ENCODE data around the gene B3GNT8. TPM values are rescaled to one million over a fixed set of nuclear protein-coding genes. Genes with fewer than 3 reads are reported as not detected.
A peak's percentile ranks its signal among the peaks of the same experiment; 100 is the strongest.

Gene B3GNT8
- total RNA-seq, 1 donor from 2014 or later, result 3.0 TPM

GRCh38 chr19:41421973-41422372 lies 5.2 kb downstream of the B3GNT8 start:
- H3K4me3 Mint-ChIP-seq (ENCODE audit: unreplicated experiment), result no peak overlapping the region
- Histone ChIP-seq H3K4me3 (ENCODE audit: insufficient read depth, low read depth, low read length) (no peak overlapping the region), H3K4me1 (ENCODE audit: insufficient read depth, low read length) (peaks cover 2% of the 10 kb centered on the region), H3K36me3 (ENCODE audit: insufficient read depth, low read length) (peaks cover 4% of the 10 kb centered on the region), H3K4me2 (ENCODE audit: low read length) (no peak overlapping the region), H3K27me3 (ENCODE audit: insufficient read depth, low read length) (no peaks in the 10 kb centered on the region), H3K9me3 (ENCODE audit: insufficient read depth, low read depth, low read length) (no peaks in the 10 kb centered on the region), H4K20me1 (ENCODE audit: insufficient read depth, low read length) (no peaks in the 10 kb centered on the region), H3K9ac (ENCODE audit: low read length) (no peak overlapping the region), H2AFZ (ENCODE audit: low read depth, low read length) (no peak overlapping the region), H3K27ac (ENCODE audit: low read depth, low read length) (no peak overlapping the region), H3K79me2 (ENCODE audit: insufficient read depth, low read length) (no peaks in the 10 kb centered on the region)
- no peaks in the 10 kb centered on the region for H3K9me3 Mint-ChIP-seq (ENCODE audit: unreplicated experiment)
- no peak for DNase-seq (ENCODE audit: low read depth)
- H3K27ac Mint-ChIP-seq (ENCODE audit: unreplicated experiment), result no peak overlapping the region
- no peaks in the 10 kb centered on the region for H3K27me3 Mint-ChIP-seq (ENCODE audit: low read depth, unreplicated experiment)
- no peak for FAIRE-seq
- peaks cover 24% of the 10 kb centered on the region for H3K36me3 Mint-ChIP-seq (ENCODE audit: low read depth, unreplicated experiment)
- TF ChIP-seq EZH2 (IDR thresholded peaks at IDR 0.05; ENCODE audit: insufficient read depth, low read length), result no peak
- TF ChIP-seq, protein P1, sequence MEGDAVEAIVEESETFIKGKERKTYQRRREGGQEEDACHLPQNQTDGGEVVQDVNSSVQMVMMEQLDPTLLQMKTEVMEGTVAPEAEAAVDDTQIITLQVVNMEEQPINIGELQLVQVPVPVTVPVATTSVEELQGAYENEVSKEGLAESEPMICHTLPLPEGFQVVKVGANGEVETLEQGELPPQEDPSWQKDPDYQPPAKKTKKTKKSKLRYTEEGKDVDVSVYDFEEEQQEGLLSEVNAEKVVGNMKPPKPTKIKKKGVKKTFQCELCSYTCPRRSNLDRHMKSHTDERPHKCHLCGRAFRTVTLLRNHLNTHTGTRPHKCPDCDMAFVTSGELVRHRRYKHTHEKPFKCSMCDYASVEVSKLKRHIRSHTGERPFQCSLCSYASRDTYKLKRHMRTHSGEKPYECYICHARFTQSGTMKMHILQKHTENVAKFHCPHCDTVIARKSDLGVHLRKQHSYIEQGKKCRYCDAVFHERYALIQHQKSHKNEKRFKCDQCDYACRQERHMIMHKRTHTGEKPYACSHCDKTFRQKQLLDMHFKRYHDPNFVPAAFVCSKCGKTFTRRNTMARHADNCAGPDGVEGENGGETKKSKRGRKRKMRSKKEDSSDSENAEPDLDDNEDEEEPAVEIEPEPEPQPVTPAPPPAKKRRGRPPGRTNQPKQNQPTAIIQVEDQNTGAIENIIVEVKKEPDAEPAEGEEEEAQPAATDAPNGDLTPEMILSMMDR (IDR thresholded peaks at IDR 0.05; ENCODE audit: insufficient read depth, low read depth, low read length), result no peak
- peaks cover 2% of the 10 kb centered on the region for H3K4me1 Mint-ChIP-seq (ENCODE audit: low read depth, unreplicated experiment)

DNA sequence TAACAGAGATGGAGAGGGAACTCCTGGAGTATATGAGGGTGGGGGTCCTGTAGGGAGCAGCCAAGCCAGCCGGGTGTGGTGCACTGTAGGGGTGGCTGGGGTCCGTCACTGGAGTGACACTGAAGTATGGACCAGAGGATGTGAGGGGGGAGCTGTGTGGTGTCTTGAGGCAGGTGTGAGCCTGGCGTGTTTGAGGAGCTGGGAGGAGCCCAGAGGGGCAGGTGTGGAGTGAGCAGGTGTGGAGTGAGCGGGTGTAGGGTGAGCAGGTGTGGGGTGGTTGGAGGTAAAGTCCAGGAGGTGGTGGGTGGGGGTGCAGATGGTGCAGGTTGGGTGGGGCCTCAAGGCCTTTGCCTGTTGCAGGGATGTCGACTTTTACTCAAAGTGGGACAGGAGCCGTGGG lies 5.9 kb downstream of the B3GNT8 start:
- H3K9me3 Mint-ChIP-seq (ENCODE audit: unreplicated experiment), result no peaks in the 10 kb centered on the region
- H3K27ac Mint-ChIP-seq (ENCODE audit: unreplicated experiment), result no peak overlapping the region
- Histone ChIP-seq H3K4me2 (ENCODE audit: low read length) (no peak overlapping the region), H3K9me3 (ENCODE audit: insufficient read depth, low read depth, low read length) (no peaks in the 10 kb centered on the region), H3K9ac (ENCODE audit: low read length) (no peak overlapping the region), H4K20me1 (ENCODE audit: insufficient read depth, low read length) (no peaks in the 10 kb centered on the region), H3K27ac (ENCODE audit: low read depth, low read length) (no peak overlapping the region), H3K36me3 (ENCODE audit: insufficient read depth, low read length) (peaks cover 4% of the 10 kb centered on the region), H3K79me2 (ENCODE audit: insufficient read depth, low read length) (no peaks in the 10 kb centered on the region), H3K4me3 (ENCODE audit: insufficient read depth, low read depth, low read length) (no peak overlapping the region), H2AFZ (ENCODE audit: low read depth, low read length) (no peak overlapping the region), H3K27me3 (ENCODE audit: insufficient read depth, low read length) (no peaks in the 10 kb centered on the region), H3K4me1 (ENCODE audit: insufficient read depth, low read length) (no peaks in the 10 kb centered on the region)
- DNase-seq (ENCODE audit: low read depth) (no peak), FAIRE-seq (no peak)
- TF ChIP-seq, protein P1 (IDR thresholded peaks at IDR 0.05; ENCODE audit: insufficient read depth, low read depth, low read length), result no peak
- no peak for TF ChIP-seq EZH2 (IDR thresholded peaks at IDR 0.05; ENCODE audit: insufficient read depth, low read length)
- peak overlapping the region; percentile 20 for H3K4me3 Mint-ChIP-seq (ENCODE audit: unreplicated experiment)
- H3K27me3 Mint-ChIP-seq (ENCODE audit: low read depth, unreplicated experiment), result no peaks in the 10 kb centered on the region
- H3K4me1 Mint-ChIP-seq (ENCODE audit: low read depth, unreplicated experiment), result no peaks in the 10 kb centered on the region
- H3K36me3 Mint-ChIP-seq (ENCODE audit: low read depth, unreplicated experiment), result peaks cover 23% of the 10 kb centered on the region

- Histone ChIP-seq H3K36me3 (ENCODE audit: insufficient read depth, low read length) (peaks cover 4% of the 10 kb centered on the region), H3K4me3 (ENCODE audit: insufficient read depth, low read depth, low read length) (no peak overlapping the region), H4K20me1 (ENCODE audit: insufficient read depth, low read length) (no peaks in the 10 kb centered on the region), H2AFZ (ENCODE audit: low read depth, low read length) (no peak overlapping the region), H3K9me3 (ENCODE audit: insufficient read depth, low read depth, low read length) (no peaks in the 10 kb centered on the region), H3K4me2 (ENCODE audit: low read length) (no peak overlapping the region), H3K79me2 (ENCODE audit: insufficient read depth, low read length) (no peaks in the 10 kb centered on the region), H3K27me3 (ENCODE audit: insufficient read depth, low read length) (no peaks in the 10 kb centered on the region), H3K4me1 (ENCODE audit: insufficient read depth, low read length) (no peaks in the 10 kb centered on the region), H3K9ac (ENCODE audit: low read length) (no peak overlapping the region), H3K27ac (ENCODE audit: low read depth, low read length) (no peak overlapping the region)
- Mint-ChIP-seq H3K4me1 (ENCODE audit: low read depth, unreplicated experiment) (no peaks in the 10 kb centered on the region), H3K4me3 (ENCODE audit: unreplicated experiment) (no peak overlapping the region), H3K36me3 (ENCODE audit: low read depth, unreplicated experiment) (peaks cover 21% of the 10 kb centered on the region), H3K27ac (ENCODE audit: unreplicated experiment) (no peak overlapping the region), H3K9me3 (ENCODE audit: unreplicated experiment) (no peaks in the 10 kb centered on the region), H3K27me3 (ENCODE audit: low read depth, unreplicated experiment) (no peaks in the 10 kb centered on the region)
- DNase-seq (ENCODE audit: low read depth) (no peak), FAIRE-seq (no peak)
- TF ChIP-seq EZH2 (IDR thresholded peaks at IDR 0.05; ENCODE audit: insufficient read depth, low read length), result no peak
- TF ChIP-seq, protein P1 (IDR thresholded peaks at IDR 0.05; ENCODE audit: insufficient read depth, low read depth, low read length), result no peak
These were observed 6.9 kb downstream of the B3GNT8 start for GRCh38 chr19:41420101-41420880.

All from astrocyte (in vitro differentiated cells and primary cell).